ENCODE data around the gene PTPRO.

DNA sequence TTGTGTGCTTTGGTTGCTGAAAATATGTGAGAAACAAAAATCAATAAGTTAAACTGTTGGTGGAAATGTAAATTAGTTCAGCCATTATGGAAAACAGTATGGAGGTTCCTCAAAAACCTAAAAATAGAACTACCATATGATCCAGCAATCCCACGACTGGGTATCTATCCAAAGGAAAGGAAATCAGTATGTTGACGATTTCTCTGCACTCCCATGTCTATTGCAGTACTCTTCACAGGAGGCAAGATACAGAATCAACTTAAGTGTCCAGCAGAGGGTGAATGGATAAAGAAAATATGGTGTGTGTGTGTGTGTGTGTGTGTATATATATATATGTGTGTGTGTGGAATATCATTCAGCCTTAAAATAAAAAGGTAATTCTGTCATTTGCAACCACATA is 159.5 kb downstream of the PTPRO start:
- TF ChIP-seq, protein P1, sequence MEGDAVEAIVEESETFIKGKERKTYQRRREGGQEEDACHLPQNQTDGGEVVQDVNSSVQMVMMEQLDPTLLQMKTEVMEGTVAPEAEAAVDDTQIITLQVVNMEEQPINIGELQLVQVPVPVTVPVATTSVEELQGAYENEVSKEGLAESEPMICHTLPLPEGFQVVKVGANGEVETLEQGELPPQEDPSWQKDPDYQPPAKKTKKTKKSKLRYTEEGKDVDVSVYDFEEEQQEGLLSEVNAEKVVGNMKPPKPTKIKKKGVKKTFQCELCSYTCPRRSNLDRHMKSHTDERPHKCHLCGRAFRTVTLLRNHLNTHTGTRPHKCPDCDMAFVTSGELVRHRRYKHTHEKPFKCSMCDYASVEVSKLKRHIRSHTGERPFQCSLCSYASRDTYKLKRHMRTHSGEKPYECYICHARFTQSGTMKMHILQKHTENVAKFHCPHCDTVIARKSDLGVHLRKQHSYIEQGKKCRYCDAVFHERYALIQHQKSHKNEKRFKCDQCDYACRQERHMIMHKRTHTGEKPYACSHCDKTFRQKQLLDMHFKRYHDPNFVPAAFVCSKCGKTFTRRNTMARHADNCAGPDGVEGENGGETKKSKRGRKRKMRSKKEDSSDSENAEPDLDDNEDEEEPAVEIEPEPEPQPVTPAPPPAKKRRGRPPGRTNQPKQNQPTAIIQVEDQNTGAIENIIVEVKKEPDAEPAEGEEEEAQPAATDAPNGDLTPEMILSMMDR (IDR thresholded peaks at IDR 0.05): no peak
- no peak for TF ChIP-seq POLR2AphosphoS5 (IDR thresholded peaks at IDR 0.05; ENCODE audit: insufficient read depth in 1 of 2, low read depth in 1 of 2)
